ENCODE data around the gene FSTL5.

FSTL5 gene

DNA sequence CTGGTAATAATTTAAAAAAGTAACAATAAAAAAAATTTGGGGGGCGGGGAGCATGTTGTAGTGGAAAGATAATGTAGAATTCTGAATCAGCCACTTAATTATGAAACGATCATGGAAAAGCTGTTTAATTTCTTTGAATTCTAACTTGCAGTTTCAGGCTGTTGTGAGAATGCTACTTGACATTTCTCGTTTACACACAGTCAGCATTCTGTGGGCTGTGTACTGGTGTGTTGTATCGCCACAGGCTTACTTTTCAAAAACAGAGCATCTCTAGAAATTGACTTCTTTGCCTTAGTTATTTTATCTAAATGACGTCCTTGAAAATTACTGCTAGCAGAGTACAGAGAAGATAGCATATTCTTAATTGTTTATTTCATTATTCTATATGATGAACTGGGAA, 350.4 kb downstream of the FSTL5 start:
- POLR2A ChIA-PET = no interaction called here
- CTCF ChIA-PET = no interaction called here
- DNase-seq (ENCODE audit: extremely low spot score) = no peak
- TF ChIP-seq CTBP1 (IDR thresholded peaks at IDR 0.05; ENCODE audit: borderline replicate concordance) = no peak
- no peak for TF ChIP-seq NFRKB (IDR thresholded peaks at IDR 0.05)
- no peak for TF ChIP-seq BHLHE40 (IDR thresholded peaks at IDR 0.05; ENCODE audit: borderline replicate concordance)
- TF ChIP-seq ARNT (IDR thresholded peaks at IDR 0.05) = no peak

DNA sequence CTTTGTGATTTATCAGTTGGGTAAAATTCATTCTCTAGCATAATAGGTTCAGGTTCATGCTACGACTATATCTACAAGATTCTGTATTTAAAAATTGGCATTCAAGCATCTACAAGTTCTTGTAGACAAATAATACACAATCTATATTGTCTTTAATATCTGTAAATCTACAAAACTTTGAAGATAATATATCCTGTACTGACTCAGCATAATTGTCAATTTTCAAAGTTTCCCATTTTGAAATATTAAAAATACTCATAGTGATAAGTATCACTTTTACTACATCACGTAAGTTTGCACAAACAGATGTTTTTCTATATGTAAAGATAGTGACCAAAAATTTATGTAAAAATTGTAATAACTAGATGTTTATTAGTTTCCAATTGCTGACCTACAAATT, 360.6 kb downstream of the FSTL5 start:
- no peak for TF ChIP-seq NFRKB (IDR thresholded peaks at IDR 0.05)
- no peak for TF ChIP-seq TARDBP (IDR thresholded peaks at IDR 0.05)
- no peak for TF ChIP-seq SUZ12 (IDR thresholded peaks at IDR 0.05)
- TF ChIP-seq FOXK2 (IDR thresholded peaks at IDR 0.05) = no peak
- no peak for TF ChIP-seq L3MBTL2 (conservative IDR thresholded peaks at IDR 0.05)
- TF ChIP-seq LEF1 (IDR thresholded peaks at IDR 0.05; ENCODE audit: borderline replicate concordance) = no peak
- TF ChIP-seq FOXA1 (IDR thresholded peaks at IDR 0.05) = no peak
- TF ChIP-seq SP1 (IDR thresholded peaks at IDR 0.05) = no peak
- TF ChIP-seq ELF4 (IDR thresholded peaks at IDR 0.05) = no peak
- TF ChIP-seq CTBP1 (IDR thresholded peaks at IDR 0.05; ENCODE audit: borderline replicate concordance) = no peak
- no peak for TF ChIP-seq BHLHE40 (IDR thresholded peaks at IDR 0.05; ENCODE audit: borderline replicate concordance)
- TF ChIP-seq ZNF384 (IDR thresholded peaks at IDR 0.05) = no peak
- TF ChIP-seq HDGF (IDR thresholded peaks at IDR 0.05; ENCODE audit: borderline replicate concordance) = no peak
- TF ChIP-seq ARNT (IDR thresholded peaks at IDR 0.05) = no peak
- no peak for TF ChIP-seq FOXM1 (IDR thresholded peaks at IDR 0.05; ENCODE audit: borderline replicate concordance)
- ChIA-PET POLR2A (no interaction called here), CTCF (no interaction called here)
- DNase-seq (ENCODE audit: extremely low spot score) = no peak

DNA sequence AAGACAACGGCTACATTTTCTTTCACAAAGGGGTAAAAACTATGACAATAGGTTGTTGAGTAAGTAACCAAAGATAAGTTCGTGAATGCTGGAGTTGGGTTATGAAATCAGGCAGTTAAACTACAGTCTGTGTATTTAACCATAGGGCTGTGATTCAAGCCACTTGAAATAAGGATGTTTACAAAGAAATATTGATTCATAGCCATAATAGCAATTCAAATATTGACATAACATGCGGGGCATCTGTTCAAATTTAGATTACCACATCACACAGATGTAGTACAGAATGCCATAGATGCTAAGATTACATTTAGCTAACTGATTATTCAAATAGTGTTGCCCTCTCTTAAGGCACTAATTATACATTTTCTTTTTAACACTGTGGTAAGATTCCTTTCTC, 364.1 kb downstream of the FSTL5 start:
- CTCF ChIA-PET = no interaction called here
- TF ChIP-seq LEF1 (IDR thresholded peaks at IDR 0.05; ENCODE audit: borderline replicate concordance) (no peak), SUZ12 (IDR thresholded peaks at IDR 0.05) (no peak), FOXM1 (IDR thresholded peaks at IDR 0.05; ENCODE audit: borderline replicate concordance) (no peak), BHLHE40 (IDR thresholded peaks at IDR 0.05; ENCODE audit: borderline replicate concordance) (no peak)
- TF ChIP-seq, protein P1, sequence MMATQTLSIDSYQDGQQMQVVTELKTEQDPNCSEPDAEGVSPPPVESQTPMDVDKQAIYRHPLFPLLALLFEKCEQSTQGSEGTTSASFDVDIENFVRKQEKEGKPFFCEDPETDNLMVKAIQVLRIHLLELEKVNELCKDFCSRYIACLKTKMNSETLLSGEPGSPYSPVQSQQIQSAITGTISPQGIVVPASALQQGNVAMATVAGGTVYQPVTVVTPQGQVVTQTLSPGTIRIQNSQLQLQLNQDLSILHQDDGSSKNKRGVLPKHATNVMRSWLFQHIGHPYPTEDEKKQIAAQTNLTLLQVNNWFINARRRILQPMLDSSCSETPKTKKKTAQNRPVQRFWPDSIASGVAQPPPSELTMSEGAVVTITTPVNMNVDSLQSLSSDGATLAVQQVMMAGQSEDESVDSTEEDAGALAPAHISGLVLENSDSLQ (IDR thresholded peaks at IDR 0.05) = no peak
- DNase-seq (ENCODE audit: extremely low spot score) = no peak
- POLR2A ChIA-PET = no interaction called here

DNA sequence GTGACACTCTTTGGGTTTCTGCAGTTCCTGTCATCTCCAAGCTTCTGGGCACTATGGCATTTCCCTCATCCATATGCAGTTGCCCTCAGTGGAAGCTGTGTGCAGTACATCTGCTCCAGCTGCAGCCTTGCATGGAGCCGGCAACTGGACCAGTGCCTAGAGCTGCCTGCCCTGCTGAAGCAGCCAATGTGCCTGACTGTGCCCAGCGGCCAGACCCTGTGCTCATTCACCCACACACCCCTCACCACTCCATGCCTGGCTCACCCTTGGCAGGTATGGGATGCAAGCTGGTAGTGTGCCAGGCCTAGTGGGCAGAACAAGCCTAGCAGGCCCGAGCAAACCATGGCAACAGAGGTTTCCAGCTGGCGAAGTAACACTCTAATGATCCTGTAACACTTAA, 370.8 kb downstream of the FSTL5 start:
- ChIA-PET POLR2A (no interaction called here), CTCF (no interaction called here)

DNA sequence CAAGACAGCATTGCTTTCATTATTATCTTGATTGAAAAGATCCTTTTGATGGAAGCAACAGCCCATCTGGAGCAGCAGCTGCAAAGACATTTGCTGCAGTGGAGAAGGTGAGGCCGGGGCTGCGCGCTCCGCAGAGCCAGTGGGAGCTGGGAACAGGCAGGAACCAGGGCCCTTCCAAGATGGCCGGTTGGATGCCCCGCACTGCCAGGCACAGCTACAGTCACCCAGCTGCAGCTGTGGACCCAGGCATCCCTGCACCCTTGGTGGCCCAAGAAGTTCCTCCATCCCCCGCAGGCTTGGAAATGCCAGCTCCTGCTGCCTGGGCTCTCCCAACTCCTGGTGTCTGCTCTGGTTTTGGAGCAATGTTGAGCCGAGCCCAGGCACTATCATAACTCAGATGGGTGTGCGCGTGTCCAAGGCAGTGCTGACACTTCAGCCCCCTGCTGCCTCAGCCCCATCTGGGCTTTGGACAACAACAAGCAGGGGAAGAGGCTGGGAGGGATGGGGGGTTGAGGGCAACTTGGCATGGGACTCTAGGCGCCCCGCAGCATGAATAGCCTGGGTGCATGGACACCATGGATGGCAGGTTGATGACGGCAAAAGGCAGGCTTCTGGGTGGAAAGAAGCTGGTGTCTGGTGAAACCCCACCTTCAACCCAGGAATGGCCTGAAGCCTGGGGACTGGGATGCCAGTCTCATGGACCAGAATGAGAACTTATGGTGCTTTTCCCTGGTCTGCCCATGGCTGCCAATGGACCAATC, 371.8 kb downstream of the FSTL5 start:
- no peak for DNase-seq (ENCODE audit: extremely low spot score)
- POLR2A ChIA-PET = no interaction called here
- TF ChIP-seq ARNT (IDR thresholded peaks at IDR 0.05) (no peak), L3MBTL2 (conservative IDR thresholded peaks at IDR 0.05) (no peak), FOXA1 (IDR thresholded peaks at IDR 0.05) (no peak), TARDBP (IDR thresholded peaks at IDR 0.05) (no peak), FOXM1 (IDR thresholded peaks at IDR 0.05; ENCODE audit: borderline replicate concordance) (no peak), SUZ12 (IDR thresholded peaks at IDR 0.05) (no peak), CTBP1 (IDR thresholded peaks at IDR 0.05; ENCODE audit: borderline replicate concordance) (no peak), HDGF (IDR thresholded peaks at IDR 0.05; ENCODE audit: borderline replicate concordance) (no peak), NFRKB (IDR thresholded peaks at IDR 0.05) (no peak), SP1 (IDR thresholded peaks at IDR 0.05) (no peak), FOXK2 (IDR thresholded peaks at IDR 0.05) (no peak), BHLHE40 (IDR thresholded peaks at IDR 0.05; ENCODE audit: borderline replicate concordance) (no peak), LEF1 (IDR thresholded peaks at IDR 0.05; ENCODE audit: borderline replicate concordance) (no peak), ELF4 (IDR thresholded peaks at IDR 0.05) (no peak), ZNF384 (IDR thresholded peaks at IDR 0.05) (no peak)
- TF ChIP-seq, protein P1 (IDR thresholded peaks at IDR 0.05) = no peak
- CTCF ChIA-PET = no interaction called here

More for the DNA sequence above, 370.8 kb downstream of the FSTL5 start:
- DNase-seq (ENCODE audit: extremely low spot score) = no peak
- TF ChIP-seq L3MBTL2 (conservative IDR thresholded peaks at IDR 0.05) (no peak), TARDBP (IDR thresholded peaks at IDR 0.05) (no peak), SUZ12 (IDR thresholded peaks at IDR 0.05) (no peak), ZNF384 (IDR thresholded peaks at IDR 0.05) (no peak), NFRKB (IDR thresholded peaks at IDR 0.05) (no peak), FOXM1 (IDR thresholded peaks at IDR 0.05; ENCODE audit: borderline replicate concordance) (no peak), LEF1 (IDR thresholded peaks at IDR 0.05; ENCODE audit: borderline replicate concordance) (no peak), BHLHE40 (IDR thresholded peaks at IDR 0.05; ENCODE audit: borderline replicate concordance) (no peak), CTBP1 (IDR thresholded peaks at IDR 0.05; ENCODE audit: borderline replicate concordance) (no peak), SP1 (IDR thresholded peaks at IDR 0.05) (no peak), FOXK2 (IDR thresholded peaks at IDR 0.05) (no peak), ARNT (IDR thresholded peaks at IDR 0.05) (no peak)
- TF ChIP-seq, protein P1 (IDR thresholded peaks at IDR 0.05) = no peak

DNA sequence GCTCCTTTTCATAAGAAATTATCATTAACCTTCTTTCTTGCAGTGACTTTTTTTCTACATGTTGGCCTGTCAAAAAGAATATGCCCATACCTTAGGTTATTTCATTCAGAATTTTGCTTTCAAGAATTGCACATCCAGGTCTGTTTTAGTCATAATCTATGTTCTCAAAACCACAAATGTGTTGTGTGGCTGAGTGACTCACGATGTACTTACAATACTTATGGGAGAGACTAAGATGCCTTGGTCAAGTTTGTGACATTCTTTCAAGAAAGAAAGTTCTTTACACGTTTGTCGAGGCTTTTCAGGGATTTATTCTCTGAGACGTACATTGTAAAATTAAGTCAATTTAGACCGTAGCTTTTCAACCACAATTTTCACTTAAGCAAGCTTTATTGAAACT, 396.7 kb downstream of the FSTL5 start:
- no peak for DNase-seq (ENCODE audit: extremely low spot score)
- TF ChIP-seq FOXA1 (IDR thresholded peaks at IDR 0.05) (no peak), CTBP1 (IDR thresholded peaks at IDR 0.05; ENCODE audit: borderline replicate concordance) (no peak), ELF4 (IDR thresholded peaks at IDR 0.05) (no peak), SP1 (IDR thresholded peaks at IDR 0.05) (no peak), HDGF (IDR thresholded peaks at IDR 0.05; ENCODE audit: borderline replicate concordance) (no peak), FOXM1 (IDR thresholded peaks at IDR 0.05; ENCODE audit: borderline replicate concordance) (no peak), FOXK2 (IDR thresholded peaks at IDR 0.05) (no peak), L3MBTL2 (conservative IDR thresholded peaks at IDR 0.05) (no peak), LEF1 (IDR thresholded peaks at IDR 0.05; ENCODE audit: borderline replicate concordance) (no peak), SUZ12 (IDR thresholded peaks at IDR 0.05) (no peak), ARNT (IDR thresholded peaks at IDR 0.05) (no peak), NFRKB (IDR thresholded peaks at IDR 0.05) (no peak), ZNF384 (IDR thresholded peaks at IDR 0.05) (no peak)
- TF ChIP-seq, protein P1 (IDR thresholded peaks at IDR 0.05) = no peak
- ChIA-PET CTCF (no interaction called here), POLR2A (no interaction called here)
